Measurements from ENCODE around the gene RAB37.

The RAB37 gene

GRCh38 chr17:74746376-74746775, 9.3 kb downstream of the RAB37 start:
- no peak for DNase-seq

- peak; percentile 39 for DNase-seq
Measured at GRCh38 chr17:74746922-74747321, 9.9 kb downstream of the RAB37 start.

GRCh38 chr17:74748279-74748528, 11.1 kb downstream of the RAB37 start:
- DNase-seq = no peak

DNA sequence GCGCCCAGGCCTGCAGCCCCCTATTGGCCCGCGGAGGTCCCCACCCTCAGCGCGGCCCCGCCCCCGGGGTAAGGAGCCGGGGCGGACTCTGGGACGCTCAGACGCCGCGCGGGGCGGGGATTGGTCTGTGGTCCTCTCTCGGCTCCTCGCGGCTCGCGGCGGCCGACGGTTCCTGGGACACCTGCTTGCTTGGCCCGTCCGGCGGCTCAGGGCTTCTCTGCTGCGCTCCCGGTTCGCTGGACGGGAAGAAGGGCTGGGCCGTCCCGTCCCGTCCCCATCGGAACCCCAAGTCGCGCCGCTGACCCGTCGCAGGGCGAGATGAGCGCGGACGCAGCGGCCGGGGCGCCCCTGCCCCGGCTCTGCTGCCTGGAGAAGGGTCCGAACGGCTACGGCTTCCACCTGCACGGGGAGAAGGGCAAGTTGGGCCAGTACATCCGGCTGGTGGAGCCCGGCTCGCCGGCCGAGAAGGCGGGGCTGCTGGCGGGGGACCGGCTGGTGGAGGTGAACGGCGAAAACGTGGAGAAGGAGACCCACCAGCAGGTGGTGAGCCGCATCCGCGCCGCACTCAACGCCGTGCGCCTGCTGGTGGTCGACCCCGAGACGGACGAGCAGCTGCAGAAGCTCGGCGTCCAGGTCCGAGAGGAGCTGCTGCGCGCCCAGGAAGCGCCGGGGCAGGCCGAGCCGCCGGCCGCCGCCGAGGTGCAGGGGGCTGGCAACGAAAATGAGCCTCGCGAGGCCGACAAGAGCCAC, 11.6 kb downstream of the RAB37 start, which contains the start of gene NHERF1:
Gene NHERF1 (plus strand): TSS at position 100 of the 750 bp plus-strand sequence. CDS start 219 bp downstream, at position 319.
- DNase-seq = peak; percentile 72

DNA sequence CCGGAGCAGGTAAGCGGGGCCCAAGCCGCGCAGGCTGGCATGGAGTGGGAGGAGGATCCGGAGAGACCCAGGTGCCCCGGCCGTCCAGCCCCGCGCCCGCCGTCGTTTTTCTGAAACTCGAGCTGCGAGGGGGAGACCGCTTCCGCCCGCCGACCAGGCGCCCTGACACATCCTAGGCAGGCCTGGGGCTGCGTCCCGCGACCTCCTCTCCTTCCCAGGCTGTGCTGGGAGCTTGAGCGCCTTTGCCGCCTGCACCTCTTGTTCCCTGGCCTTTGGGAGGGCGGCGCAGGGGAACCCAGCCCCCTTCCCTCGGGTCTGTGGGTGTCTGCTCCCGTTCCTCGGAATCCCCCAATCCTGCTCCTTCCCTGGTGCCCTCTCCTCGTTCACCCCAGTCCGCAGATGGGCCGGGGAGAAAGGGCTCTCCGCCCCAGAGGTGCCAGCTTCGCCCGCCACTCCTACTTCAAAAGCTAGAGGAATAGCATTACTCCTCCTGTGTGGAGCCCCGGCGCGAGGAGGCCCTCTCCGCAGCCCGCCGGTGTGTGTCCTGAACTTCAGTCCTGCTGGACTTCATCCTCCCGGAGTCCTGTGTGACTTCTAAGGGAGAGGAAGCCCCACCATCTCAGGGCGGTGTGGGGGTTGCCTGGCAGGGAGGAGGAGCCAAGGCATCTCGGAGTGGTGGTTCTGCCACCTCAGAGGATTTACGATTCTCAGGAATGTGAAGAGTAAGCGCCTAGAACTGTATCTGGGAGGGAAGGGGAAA, 12.4 kb downstream of the RAB37 start:
- DNase-seq = no peak

GRCh38 chr17:74750039-74750326, 12.9 kb downstream of the RAB37 start:
- no peak for DNase-seq

- DNase-seq = no peak
Measured at GRCh38 chr17:74750327-74751069, 13.4 kb downstream of the RAB37 start.

DNA sequence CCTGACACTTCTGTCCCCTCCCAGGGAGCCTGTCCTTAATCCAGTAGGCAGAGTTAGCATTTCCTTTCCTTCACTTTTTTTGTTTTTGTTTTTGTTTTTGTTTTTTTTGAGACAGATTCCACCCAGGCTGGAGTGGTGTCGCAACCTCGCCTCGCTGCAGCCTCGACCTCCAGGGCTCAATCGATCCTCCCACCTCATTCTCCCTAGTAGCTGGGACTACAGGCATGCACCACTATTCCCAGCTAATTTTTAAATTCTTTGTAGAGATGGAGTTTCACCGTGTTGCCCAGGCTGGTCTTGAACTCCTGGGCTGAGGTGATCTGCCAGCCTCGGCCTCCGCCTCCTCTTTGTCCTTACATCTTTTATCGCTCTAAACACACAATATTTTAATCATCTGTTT, 15.4 kb downstream of the RAB37 start:
- no peak for DNase-seq

- DNase-seq = no peak
Measured at GRCh38 chr17:74752822-74753401, 15.9 kb downstream of the RAB37 start.

DNA sequence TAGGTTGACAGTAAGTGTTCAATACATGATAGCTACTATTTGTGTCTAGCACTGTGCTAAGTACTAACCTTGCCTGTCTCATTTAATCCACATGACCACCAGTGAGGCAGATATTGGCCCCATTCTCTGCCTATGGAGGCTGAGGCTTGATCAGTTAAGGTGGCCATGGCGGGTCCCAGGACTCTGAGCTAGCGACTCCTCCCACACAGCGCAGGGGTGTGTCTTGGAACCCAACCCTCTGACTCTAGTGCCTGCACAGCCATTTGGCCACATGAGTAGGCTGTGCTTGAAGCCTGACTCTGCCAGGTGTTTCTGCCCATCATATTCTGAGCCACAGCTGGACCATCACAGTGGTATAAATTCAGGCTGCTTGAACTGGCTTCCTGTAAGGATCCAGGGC, 17.8 kb downstream of the RAB37 start:
- no peak for DNase-seq

DNA sequence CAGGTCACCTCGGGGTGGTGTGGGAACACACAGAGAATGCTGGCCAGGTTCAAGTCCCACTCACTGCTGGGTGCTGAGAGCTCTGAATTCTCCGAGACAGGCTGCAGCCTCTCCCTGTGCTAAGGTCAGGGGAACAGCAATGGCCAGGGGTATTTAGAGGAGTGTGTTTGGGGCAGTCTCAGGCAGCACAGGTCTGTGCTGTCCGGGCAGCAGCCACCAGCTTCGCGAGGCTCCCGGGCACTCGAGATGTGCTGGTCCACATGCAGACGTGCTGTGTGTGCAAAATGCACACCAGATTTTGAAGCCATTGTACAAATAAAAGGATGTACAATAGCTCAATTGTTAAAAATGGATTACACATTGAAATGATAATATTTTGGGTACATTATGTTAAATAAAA, 18.5 kb downstream of the RAB37 start:
- DNase-seq = no peak

- DNase-seq = no peak
Measured at GRCh38 chr17:74756891-74757290, 19.8 kb downstream of the RAB37 start.

GRCh38 chr17:74757502-74757901, 20.4 kb downstream of the RAB37 start:
- DNase-seq = no peak

DNA sequence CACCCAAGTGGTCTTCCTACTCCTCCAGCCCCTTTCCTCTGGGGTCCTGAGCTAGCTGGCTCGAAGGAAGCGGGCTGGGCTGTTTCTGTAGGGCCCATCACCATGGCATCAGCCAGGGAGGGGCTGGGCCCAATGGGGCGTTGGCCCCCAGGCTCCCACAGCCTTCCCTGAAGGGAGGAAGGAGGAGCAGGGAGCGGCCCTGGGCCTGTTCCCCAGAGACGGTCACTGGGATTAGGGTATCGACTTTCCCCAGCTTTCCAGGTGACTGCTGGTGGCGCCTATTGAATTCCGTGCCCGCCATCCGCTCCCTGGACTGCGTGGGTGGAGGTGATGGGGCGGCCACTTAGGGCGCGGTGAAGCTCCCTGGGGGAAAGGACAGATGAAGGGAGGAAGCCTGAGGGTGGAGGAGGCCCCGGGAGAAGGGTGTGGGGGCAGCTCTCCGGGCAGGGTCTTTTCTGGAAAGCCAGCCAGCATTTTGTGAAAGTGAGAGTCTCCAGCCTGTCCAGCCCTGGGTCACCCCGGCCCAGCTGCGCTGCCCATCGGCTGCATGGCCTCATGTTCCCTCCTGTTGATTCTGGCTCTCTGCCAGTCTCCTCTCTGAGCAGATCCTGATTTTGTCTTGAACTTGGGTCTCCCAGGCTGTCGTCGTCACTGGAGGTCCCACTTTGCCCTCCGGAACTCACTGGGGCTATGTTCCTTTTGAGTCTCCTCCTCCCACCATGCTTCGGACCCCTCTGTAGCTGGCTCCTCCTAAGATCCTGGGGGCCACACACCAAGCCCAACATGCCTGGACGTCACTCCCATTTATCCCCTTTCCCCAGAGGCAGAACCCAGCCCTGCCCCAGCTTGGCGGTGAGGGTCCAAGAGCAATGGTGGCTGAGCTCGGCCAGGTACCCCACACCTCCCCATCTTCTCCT, 21.1 kb downstream of the RAB37 start:
- DNase-seq = no peak

DNA sequence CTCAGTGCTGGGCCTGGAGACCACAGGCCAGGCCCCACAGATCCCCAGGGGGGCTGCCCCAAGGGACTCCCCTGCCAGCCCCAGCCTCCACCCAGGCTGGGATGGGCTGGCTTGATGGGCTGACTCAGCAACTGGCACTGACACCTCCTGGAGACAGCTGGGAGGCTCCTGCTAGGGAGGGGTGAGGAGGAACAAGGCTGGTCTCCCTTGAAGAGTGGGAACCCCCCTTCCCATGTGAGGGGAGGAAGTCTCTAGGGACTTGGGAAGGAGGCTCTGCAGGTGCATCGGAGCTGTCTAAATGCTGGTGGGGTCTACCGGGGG, 21.8 kb downstream of the RAB37 start:
- peak; percentile 52 for DNase-seq

GRCh38 chr17:74759243-74759801, 22.3 kb downstream of the RAB37 start:
- DNase-seq = peak; percentile 85

DNA sequence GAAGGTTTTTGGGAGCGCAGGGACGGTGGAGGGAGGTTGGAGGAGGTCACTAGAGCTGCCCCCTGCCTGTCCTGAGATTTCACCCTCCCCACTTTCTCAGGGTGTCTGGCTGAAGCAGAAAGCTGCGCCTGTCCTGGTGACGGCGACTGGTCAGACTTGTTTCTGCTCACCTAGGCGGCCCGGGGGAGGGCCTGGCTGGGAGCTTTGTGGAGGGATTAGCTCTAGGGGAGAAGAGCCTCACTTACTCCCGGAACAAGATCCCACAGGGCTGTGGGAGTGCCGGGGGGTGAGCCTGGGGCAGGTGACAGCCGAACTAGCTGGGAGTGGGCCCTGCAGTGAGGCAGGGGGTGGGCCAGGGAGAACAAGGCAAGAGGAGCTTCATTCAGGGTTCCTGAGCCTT, 22.9 kb downstream of the RAB37 start:
- no peak for DNase-seq

DNA sequence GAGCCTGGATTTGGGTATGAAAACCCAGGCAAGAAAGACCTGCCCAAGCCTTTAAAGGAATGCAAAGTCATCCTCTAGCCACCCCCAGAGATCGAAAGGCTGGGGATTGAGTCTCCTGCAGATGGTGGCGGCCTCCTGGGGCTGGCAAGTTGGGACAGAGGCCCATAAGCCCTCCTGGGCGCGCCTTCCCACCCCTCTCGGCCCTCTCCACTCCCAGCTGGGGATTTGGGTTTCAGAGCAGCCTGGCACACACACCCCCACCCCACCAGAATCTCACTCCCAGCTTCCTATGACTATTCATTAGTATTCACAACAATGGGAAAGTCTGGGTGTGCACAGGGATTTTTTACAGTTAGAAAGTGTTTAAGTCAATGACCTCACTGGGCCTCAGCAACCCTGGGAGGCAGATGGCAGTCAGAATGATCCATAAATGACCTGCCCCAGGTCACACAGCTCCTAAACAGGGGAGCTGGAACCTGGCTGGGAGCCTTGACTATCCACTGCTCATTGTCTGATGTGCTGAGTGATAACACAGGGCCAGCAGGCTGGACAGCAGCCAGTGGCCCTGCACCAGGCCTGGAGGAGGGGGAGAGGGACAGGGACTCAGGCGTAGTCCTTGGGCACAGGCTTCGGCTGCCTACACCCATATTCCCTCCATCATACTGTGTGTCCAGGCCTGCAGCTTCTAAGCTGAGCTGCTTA, 23.5 kb downstream of the RAB37 start:
- no peak for DNase-seq

DNA sequence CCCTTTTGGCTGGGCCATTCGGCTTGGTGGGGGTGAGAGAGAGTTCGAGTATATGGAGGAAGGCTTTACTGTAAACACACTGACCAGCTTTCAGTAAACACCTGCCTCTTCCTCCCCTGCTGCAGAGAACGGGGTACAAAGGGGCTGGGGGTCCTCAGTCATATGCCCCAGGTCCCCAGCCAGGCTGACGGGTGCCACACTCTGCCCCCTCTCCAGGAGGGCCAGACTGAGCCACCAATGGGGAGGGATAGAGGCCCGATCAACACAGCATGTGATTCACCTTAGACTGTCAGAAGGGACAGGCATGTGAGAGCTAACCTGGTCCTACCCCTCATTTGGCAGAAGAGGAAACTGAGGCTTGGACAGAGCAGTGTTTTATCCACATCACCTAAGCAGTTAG, 24.4 kb downstream of the RAB37 start:
- DNase-seq = no peak

GRCh38 chr17:74761931-74762330, 24.9 kb downstream of the RAB37 start:
- DNase-seq = no peak

- no peak for DNase-seq
Measured at GRCh38 chr17:74763565-74764387, 26.7 kb downstream of the RAB37 start.
